Measurements from ENCODE around the gene NPHP4.

DNA sequence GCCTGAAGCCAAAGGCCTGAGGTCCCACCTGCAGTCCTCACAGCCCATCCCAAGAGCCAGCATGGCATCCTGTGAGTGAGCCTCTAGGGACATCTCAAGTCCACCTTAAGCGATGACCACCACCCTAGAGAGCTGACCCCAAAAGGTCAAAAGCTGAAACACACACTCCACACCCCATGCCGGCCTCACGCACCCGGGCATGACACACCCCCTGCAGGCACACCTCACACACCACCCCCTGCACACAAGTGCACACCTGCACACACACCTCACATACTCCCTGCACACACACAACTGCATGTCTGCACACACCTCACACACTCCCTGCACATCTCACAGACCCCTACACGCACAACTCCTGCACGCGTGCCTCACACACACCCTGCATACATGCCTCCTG, 118.7 kb downstream of the NPHP4 start:
- TF ChIP-seq, protein P1, sequence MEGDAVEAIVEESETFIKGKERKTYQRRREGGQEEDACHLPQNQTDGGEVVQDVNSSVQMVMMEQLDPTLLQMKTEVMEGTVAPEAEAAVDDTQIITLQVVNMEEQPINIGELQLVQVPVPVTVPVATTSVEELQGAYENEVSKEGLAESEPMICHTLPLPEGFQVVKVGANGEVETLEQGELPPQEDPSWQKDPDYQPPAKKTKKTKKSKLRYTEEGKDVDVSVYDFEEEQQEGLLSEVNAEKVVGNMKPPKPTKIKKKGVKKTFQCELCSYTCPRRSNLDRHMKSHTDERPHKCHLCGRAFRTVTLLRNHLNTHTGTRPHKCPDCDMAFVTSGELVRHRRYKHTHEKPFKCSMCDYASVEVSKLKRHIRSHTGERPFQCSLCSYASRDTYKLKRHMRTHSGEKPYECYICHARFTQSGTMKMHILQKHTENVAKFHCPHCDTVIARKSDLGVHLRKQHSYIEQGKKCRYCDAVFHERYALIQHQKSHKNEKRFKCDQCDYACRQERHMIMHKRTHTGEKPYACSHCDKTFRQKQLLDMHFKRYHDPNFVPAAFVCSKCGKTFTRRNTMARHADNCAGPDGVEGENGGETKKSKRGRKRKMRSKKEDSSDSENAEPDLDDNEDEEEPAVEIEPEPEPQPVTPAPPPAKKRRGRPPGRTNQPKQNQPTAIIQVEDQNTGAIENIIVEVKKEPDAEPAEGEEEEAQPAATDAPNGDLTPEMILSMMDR (IDR thresholded peaks at IDR 0.05; ENCODE audit: extremely low read depth in 1 of 2, insufficient read depth in 1 of 2, low read depth in 1 of 2, low read length in 2 of 2): no peak
- TF ChIP-seq POLR2A (IDR thresholded peaks at IDR 0.05; ENCODE audit: low read depth, low read length) (no peak), POLR2AphosphoS5 (IDR thresholded peaks at IDR 0.05; ENCODE audit: insufficient read depth, low read depth, low read length) (no peak)

Measured in endothelial cell of umbilical vein (primary cell).